LNCAP (cell line): ENCODE measurements around the gene HPDL.

Source experiments
- TF ChIP-seq, protein P1 (sequence below): fragments of 450-650 bp; IDR thresholded peaks from 2 replicates; pipeline ENCODE4 v1.5.1; 2017; ENCODE audit warnings: mild to moderate bottlenecking

The HPDL gene

DNA sequence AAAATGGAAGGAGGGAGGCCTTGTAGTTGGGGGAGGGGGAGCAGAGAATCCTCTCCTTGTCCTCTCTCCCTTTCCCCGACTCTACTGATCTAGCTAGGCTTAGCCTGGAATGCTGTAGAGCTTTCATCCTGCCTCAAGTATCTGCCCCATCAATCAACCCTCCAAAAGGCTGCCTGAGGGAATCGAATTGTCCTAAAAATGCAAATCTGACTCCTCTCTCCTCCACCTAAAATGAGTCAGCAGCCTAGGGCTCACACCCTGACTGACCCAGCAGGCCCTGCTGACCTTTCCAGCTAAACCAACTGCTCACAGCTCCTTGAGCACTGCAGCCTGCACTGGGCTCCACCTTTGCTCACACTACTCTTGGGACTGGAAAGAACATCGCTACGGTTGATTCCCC, 2.8 kb downstream of the HPDL start:
- TF ChIP-seq, protein P1, sequence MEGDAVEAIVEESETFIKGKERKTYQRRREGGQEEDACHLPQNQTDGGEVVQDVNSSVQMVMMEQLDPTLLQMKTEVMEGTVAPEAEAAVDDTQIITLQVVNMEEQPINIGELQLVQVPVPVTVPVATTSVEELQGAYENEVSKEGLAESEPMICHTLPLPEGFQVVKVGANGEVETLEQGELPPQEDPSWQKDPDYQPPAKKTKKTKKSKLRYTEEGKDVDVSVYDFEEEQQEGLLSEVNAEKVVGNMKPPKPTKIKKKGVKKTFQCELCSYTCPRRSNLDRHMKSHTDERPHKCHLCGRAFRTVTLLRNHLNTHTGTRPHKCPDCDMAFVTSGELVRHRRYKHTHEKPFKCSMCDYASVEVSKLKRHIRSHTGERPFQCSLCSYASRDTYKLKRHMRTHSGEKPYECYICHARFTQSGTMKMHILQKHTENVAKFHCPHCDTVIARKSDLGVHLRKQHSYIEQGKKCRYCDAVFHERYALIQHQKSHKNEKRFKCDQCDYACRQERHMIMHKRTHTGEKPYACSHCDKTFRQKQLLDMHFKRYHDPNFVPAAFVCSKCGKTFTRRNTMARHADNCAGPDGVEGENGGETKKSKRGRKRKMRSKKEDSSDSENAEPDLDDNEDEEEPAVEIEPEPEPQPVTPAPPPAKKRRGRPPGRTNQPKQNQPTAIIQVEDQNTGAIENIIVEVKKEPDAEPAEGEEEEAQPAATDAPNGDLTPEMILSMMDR = no peak

- TF ChIP-seq, protein P1 = no peak
These were observed 5.0 kb downstream of the HPDL start for GRCh38 chr1:45331436-45332345.

- TF ChIP-seq, protein P1 = no peak
These were observed 5.6 kb downstream of the HPDL start for GRCh38 chr1:45332346-45332720.

- TF ChIP-seq, protein P1 = no peak
These were observed 7.9 kb downstream of the HPDL start for GRCh38 chr1:45334308-45335245.

DNA sequence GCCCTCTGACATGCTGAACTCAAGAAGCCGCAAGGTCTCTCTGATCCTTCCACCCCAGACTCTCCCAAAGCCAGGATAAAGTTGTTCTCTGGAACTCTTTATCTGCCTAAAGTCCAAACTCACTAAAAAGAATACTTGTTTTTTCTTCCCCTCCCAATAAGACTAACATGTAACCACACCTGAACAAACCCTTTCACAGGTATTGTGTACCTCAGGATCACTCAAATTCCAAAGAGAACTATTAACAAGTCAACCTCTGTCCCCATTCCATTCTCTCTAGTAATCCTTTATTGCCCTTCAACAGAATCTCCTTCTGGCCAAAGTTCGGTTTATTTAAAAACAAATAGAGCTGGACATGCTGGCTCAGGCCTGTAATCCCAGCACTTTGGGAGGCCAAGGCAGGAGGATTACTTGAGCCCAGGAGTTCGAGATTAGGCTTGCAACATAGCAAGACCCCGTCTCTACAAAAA, 9.2 kb downstream of the HPDL start:
- TF ChIP-seq, protein P1 = no peak

- TF ChIP-seq, protein P1 = no peak
These were observed 11.1 kb downstream of the HPDL start for GRCh38 chr1:45337630-45338325.
